DMS53 treated with DMSO at 0.1 percent for 48 hours (cell line): Measurements from ENCODE around the gene SLAIN2.
"Not testable (repeated sequence)": the region's sequence is repeated elsewhere in the genome, so short reads cannot be mapped to it uniquely, and the experiment has no call there.

ENCODE experiments used
- DNase-seq: peaks from one replicate; lab custom pipeline; 2025; ENCODE audit not compliant: unreplicated experiment; lab: John Stamatoyannopoulos, UW

Gene SLAIN2

DNA sequence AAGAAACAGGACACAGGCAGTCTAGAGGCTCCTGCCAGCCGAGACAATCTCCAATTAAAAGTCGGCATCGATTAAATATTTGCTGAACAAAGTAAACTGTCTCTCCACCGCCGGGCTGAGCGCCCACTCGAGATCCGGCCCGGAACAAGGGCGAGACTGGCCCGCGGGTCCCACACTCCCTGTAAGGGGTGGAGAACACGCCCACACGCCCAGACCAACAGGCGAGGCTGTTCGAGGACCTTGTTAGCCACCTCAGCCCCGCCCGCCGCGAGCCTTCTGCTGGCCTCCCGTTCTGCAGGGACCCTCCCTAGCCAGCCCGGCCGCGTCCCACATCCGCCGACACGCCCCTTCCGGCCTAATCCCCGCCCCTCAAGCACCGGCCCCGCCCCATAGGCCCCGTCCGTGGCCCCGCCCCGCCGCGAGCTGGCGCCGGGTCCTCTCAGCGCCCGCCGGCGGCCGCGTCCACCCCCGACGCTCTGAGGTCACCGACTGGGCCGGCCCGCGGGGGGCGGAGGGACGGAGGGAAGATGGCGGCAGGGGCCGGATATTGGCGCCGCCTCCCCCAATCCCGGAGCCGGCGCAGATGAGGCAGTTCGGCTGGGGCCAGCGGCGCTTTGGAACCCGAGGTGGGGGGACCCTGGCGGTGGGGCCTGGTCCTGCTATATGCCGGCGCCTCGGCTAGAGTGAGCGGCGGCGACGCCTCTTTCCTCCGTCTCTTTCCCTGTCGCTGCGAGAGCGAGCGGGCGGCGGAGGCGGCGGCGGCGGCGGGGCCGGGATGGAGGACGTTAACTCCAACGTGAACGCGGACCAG, at the start of gene SLAIN2:
SLAIN2 (plus strand) TSS at position 565 of the 811 bp plus-strand sequence; CDS start at position 776, 211 bp downstream.
- peak; percentile 98 for DNase-seq

- DNase-seq = not testable (repeated sequence)
These were observed 49.0 kb upstream of the SLAIN2 start for GRCh38 chr4:48292218-48292790.

- no peak for DNase-seq
These were observed 46.2 kb upstream of the SLAIN2 start for GRCh38 chr4:48295116-48295515.

GRCh38 chr4:48296365-48296764, 45.0 kb upstream of the SLAIN2 start:
- no peak for DNase-seq

- DNase-seq = no peak
These were observed 44.0 kb upstream of the SLAIN2 start for GRCh38 chr4:48297256-48297846.

- DNase-seq = no peak
These were observed 41.8 kb upstream of the SLAIN2 start for GRCh38 chr4:48299560-48299959.

- no peak for DNase-seq
These were observed 41.3 kb upstream of the SLAIN2 start for GRCh38 chr4:48300004-48300403.

GRCh38 chr4:48305508-48305907, 35.8 kb upstream of the SLAIN2 start:
- no peak for DNase-seq

DNA sequence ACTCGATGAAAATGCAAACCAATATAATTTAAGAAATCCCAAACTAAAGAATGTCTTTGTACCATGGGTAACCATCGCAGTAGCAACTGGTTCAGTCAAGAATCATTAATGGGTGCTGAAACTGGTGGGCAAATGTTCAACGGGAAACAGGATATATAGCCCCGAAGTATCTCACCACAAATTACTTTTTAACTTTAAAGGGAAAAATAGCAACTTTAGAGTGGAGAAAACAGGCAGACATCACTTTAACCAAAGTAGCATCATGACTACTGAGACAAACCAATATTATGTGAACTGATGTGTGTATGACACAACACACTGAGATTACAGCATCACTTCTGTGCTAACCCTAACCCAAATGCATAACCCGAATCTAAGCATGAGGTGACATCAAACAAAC, 33.8 kb upstream of the SLAIN2 start:
- DNase-seq = no peak

- DNase-seq = no peak
These were observed 32.4 kb upstream of the SLAIN2 start for GRCh38 chr4:48308901-48309300.

DNA sequence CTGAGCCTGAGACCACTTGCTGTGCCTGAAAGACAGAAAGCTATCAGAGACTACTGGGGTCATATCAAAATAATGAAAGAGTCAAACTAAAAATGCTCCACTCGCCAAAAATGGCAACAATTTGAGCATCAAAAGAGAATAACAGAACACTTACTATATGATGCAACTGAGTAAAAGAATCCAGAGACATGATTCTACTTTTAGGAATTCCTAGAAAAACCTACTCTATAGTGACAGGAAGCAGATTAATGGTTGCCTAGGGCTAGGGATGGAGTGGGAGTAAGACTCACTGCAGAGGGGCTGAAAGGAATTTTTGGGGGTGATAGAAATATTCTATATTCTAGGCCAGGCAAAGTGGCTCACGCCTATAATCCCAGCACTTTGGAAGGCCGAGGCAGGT, 29.4 kb upstream of the SLAIN2 start:
- no peak for DNase-seq

- not testable (repeated sequence) for DNase-seq
These were observed 26.6 kb upstream of the SLAIN2 start for GRCh38 chr4:48314746-48315145.

- peak; percentile 68 for DNase-seq
These were observed 25.4 kb upstream of the SLAIN2 start for GRCh38 chr4:48315728-48316630.

DNA sequence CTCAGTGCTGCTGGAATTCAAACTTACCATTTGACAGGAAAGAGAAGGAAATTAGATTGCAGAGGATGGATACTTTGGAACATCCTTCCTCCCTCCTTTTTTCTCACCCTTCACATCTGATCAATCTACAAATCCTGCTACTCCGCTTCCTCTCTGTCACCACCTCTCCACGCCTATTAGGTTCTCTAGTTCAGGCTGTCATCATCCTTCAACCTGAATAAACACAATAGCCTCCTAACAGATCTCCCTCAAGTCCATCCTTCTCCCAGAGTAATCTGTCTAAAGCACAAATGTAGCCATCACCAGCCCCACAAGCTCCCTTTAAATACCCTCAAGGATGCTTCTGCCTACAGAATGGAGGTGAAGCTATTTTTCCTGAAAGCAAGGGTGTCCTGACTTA, 20.0 kb upstream of the SLAIN2 start:
- no peak for DNase-seq

GRCh38 chr4:48322063-48322462, 19.3 kb upstream of the SLAIN2 start:
- DNase-seq = no peak

- no peak for DNase-seq
These were observed 17.0 kb upstream of the SLAIN2 start for GRCh38 chr4:48324281-48324680.

DNA sequence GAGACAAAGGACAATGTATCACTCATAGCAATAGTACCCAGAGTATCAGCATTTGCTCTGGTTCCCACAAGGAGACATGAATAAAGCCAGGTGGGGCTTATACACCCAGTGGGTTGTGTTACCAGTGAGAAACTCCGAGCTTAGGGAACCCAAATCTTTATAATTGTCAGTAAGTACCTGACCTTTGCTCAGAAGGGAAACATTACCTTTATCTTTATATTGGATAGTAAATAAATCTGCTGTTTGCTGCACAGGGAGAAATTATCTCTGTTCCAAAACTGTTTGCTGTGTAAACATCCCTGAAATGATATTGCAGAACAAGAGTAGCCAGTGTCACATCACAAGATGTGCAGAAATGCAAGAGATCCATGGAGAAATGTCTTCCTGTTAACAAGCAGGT, 12.1 kb upstream of the SLAIN2 start:
- DNase-seq = peak; percentile 94

- peak; percentile 33 for DNase-seq
These were observed 11.4 kb upstream of the SLAIN2 start for GRCh38 chr4:48329976-48330375.

DNA sequence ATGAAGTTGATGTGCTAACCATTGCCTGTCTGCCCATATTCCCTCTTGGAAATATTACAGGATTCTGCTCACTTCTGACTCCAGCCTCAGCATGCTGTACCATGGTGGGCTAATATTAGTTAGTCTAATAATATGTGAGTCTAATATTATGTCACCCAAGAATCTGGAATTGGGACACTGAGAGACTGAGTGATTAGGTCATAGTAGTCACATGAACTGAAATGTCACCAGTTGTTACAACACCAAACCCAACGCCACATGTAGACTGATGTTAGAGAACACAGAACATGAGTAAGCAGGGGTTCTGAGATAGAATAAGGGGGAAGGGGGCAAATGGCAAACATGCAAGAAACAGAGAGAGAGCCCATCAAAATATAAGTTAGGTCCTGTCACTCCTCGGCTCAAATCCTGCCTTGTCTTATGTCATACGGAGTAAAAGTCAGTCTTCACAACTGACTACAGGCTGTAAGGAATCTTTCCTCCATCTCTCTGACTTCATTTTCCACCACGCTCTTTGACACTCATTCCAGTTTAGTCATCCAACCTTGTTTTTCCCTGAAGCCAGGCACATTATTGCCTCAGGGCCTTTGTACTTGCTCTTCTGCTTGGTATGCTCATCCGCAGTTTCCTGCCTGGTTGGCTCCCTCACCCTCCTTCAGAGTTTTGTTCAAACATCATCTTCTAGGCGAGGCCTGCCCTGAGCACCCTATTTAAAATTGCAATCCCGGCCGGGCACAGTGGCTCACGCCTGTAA, 9.6 kb upstream of the SLAIN2 start:
- no peak for DNase-seq

GRCh38 chr4:48332661-48333060, 8.7 kb upstream of the SLAIN2 start:
- no peak for DNase-seq

DNA sequence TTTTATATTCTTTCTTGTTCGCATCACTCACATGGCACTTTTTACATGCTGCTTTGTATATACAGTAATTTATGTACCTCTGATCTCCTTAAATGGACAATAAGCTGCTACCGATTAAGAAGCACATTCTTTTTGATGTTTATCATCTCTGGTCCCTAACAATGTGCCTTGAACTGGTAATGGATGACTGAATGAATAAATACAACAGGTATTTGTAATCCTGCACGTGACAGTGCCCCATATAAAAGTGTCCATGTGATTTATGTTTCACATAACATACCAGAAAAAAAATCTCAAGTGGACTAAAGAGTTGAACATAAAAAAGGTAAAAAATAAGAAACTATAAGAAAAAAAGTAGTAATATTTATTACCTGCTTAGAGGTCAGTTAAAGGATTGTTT, 7.7 kb upstream of the SLAIN2 start:
- peak; percentile 48 for DNase-seq
